ENCODE results near the gene MEAF6. TPM values are rescaled to one million over a fixed set of nuclear protein-coding genes. Genes with fewer than 3 reads are reported as not detected.

Gene MEAF6
- polyA plus RNA-seq, 10 donors = 38.4 to 52.0 (median 45.8) TPM

DNA sequence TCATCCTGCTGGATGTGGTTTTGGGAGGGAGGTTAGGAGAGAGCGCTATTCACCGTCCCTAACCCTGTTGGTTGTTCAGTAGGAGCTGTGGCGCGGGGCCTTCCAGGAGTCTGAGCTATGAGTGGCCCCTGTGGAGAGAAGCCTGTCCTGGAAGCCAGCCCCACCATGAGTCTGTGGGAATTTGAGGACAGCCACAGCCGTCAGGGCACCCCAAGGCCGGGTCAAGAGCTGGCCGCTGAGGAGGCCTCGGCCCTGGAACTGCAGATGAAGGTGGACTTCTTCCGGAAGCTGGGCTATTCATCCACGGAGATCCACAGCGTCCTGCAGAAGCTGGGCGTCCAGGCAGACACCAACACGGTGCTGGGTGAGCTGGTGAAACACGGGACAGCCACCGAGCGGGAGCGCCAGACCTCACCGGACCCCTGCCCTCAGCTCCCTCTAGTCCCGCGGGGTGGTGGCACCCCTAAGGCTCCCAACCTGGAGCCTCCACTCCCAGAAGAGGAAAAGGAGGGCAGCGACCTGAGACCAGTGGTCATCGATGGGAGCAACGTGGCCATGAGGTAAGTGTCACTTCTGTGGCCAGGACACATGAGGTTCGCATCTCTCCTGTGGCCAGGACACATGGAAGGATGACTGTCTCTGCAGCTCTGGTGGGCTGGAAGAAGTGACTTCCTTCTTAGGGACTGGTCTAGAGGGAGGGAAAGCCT is 39.0 kb downstream of the MEAF6 start:
- DNase-seq = no peak

DNA sequence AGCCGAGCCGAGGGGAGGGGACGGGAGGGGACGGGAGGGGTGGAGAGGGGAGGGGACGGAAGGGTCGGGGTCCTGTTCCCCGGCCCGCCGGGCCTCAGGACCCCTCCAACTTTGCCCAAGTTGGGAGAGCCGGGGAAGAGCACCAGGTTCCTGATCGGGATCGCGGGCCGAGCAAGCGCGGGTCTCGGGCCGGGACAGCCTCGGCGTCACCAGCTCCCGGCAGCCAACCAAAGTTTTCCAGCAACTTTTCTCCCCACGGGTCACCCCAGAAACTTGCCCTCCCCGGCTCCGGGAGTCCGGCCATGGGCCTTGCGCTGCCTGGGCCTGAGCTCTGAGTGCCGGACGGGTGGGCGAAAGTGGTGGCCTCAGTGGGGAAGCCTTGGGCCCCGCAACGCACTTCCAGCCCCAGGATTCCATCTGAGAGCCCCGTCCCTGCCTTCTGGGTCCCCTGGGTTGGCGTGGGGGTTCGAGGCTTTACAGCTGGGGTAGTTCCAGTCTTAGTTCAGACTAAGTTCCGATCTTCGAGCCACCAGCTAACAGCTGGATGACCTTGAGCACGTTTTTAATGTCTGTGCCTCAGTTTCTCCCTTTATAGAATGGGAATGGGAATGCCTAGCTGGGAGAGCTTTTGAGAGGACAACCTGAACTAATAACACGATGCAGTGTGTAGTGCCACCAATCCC is 39.7 kb downstream of the MEAF6 start:
- peak in 1 of 3 donors; percentile 57 for DNase-seq

- DNase-seq = peak; percentile 85 to 91 (median 90)
Observed at GRCh38 chr1:37474046-37474696, 40.4 kb downstream of the MEAF6 start, which contains the start of gene ZC3H12A. Gene ZC3H12A, plus strand, starts transcription at chr1:37474580. Its CDS starts 917 bp downstream, at chr1:37475497.

GRCh38 chr1:37473431-37474045 is 41.0 kb downstream of the MEAF6 start:
- peak in 1 of 3 donors; percentile 24 for DNase-seq

- no peak for DNase-seq
Observed at GRCh38 chr1:37472994-37473393, 41.6 kb downstream of the MEAF6 start.

GRCh38 chr1:37472281-37472680 is 42.3 kb downstream of the MEAF6 start:
- DNase-seq = no peak

GRCh38 chr1:37471345-37472231 is 43.0 kb downstream of the MEAF6 start:
- DNase-seq = peak in 2 of 3 donors; percentile 57

DNA sequence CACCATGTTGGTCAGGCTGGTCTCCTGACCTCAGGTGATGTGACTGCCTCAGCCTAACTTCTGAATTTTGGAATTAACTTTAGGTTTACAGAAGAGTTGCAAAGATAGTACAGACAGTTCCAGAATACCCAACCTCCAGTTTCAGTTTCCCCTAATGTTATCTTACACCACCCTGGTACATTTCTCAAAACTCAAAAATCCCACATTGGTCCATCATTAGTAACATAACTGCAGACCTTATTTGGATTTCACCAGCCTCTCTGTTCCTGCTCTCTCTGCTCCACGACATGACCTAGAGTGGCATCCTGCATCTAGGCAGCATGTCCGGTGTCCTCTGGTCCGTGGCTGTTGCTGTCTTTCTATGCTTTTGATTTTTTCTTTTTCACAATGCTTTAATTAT is 45.2 kb downstream of the MEAF6 start:
- no peak for DNase-seq

DNA sequence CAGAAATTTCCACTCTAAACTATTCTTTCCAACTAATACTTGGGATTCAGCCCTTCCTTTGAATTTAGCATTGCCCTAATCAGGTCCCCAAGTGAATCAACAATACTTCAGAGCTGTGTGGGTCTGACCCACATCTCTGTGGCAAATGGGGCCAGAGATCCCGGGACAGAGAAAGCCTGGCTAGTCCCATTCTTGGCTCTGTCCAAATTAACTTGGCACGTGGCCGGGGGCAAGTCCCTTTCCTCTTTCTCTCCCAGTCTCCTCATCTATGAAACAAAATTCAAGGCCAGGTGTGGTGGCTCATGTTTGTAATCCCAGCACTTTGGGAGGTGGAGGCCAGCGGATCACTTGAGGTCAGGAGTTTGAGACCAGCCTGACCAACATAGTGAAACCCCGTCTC is 46.5 kb downstream of the MEAF6 start:
- DNase-seq = no peak

DNA sequence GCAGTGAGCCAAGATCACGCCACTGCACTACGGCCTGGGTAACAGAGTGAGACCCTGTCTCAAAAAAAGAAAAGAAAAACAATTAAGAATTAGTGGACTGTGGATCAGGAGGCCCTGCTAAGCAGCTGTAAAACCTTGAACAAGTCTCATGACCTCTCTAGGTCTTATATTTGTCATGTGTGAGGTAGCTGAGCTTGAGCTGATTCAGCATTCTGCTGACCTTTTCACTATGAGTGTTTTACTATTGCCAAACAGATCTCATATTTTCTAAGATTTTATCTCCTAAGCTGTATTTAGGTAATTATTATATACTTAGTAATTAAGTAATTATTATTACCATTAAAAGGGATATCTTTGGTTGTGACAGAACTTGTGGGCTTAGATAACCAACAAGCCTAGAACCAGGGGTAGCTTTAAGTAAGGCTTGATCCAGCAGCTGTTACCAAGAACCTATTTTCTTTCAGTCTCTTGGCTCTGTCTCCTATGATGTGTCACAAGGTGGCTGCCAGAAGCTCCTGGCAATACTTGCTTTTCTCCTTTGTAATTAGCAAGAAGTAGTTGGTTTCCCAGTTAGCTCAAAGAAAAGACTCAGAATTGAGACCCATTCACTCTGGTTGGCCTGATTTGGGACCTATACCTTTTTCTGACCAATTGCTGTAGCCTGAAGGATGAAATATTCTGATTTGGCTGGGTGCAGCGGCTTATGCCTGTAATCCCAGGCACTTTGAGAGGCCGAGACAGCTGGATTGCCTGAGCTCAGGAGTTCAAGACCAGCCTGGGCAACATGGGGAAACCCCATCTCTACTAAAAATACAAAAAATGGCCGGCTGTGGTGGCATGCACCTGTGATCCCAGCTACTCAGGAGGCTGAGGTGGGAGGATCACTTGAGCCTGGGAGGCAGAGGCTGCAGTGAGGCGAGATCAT is 48.7 kb downstream of the MEAF6 start:
- no peak for DNase-seq

GRCh38 chr1:37464443-37464842 is 50.1 kb downstream of the MEAF6 start:
- no peak for DNase-seq

GRCh38 chr1:37461698-37462436 is 52.7 kb downstream of the MEAF6 start:
- no peak for DNase-seq

DNA sequence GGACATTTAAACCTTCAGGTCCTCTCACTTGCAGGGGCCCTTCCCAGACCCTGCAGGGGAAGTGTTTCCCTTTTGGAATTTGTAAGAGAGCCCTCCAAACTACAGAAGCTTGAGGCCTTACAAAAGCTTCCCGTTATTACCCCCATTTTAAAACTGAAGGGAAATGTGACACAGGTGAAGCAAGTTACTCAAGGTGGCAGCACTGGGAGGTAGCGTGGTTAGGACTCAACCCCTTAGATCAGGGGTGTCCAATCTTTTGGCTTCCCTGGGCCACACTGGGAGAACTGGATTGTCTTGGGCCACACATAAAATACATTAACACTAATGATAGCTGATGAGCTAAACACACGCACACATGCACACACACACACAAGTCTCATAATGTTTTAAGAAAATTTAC is 56.0 kb downstream of the MEAF6 start:
- no peak for DNase-seq

DNA sequence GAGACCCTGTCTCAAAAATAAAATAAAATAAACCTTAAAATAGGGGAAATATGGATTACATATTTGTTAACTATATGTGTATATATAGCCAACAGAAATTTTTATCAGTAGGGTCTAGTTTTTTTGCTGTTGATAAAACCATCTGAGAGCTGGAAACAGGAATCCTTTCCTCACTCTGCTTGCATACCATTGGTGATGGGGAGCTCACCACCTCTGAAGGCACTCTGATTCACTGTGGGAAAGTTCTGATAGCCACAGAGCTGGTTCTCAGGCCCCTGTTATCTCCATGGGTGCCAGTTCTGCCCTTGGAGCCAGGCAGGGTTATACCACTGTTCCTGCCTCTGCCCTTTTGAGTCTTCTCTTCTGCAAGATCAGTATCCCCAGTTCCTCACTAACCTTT is 58.0 kb downstream of the MEAF6 start:
- DNase-seq = no peak

DNA sequence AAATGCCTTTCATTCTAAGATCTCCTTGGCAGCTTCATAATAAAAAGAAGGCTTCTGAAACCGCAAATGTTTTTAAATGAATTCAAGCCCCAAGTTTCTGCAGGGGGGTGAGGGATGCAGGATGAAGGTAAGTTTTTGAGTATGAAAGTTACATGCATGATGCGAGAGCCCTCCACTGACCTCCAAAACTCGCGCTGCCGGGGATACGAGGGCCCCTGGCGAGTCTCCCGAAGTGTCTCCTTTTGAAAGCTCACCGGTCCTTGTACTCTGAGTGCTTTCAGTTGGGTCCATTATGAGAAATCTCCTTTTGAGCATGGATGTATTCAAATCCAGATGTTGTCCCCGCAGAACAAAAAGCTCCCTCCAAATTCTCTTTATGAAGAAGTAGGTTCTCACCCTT is 59.0 kb downstream of the MEAF6 start:
- DNase-seq = no peak

GRCh38 chr1:37453647-37454046 is 60.9 kb downstream of the MEAF6 start:
- DNase-seq = no peak

DNA sequence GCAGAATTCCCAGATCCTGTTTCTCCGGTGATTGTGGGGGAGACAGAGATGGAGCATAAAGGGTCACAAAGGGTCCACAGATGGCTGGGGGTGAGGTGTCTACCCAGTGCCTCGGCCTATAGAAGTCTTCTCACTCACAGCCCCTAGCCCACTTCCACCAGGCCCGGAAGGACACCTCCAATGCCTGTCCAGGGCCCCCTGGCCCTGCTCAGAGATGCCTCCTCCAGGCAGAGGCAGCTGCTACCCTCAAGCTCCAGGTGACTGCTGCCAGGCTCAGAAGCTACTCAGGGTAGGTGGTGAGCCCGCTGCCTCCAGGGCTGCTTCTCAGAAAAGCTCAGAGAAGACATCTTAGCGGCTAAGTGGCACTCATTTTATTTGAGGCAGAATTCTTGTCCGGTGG is 62.1 kb downstream of the MEAF6 start:
- DNase-seq = no peak

DNA sequence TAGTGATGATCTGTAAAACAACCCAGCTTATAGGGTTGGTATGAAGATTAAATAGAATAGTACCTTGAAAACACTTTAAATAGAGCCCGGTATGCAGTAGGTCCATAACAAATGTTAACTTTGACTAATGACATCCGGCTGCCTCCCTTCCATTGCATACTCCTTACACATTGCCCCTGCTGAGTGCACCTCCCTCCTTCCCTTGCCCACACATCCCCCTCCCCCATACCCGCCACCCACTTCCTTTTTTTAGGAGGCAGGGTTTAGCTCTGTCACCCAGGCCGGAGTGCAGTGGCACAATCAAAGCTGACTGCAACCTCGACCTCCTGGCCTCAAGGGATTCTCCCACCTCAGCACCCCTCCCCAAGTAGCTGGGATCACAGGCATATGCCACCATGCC is 64.6 kb downstream of the MEAF6 start:
- no peak for DNase-seq

GRCh38 chr1:37448691-37449417 is 65.7 kb downstream of the MEAF6 start:
- no peak for DNase-seq

All from muscle of back (tissue), 11 donors.